Nephron progenitor cell (in vitro differentiated cells): ENCODE data around the gene MED13.

ENCODE experiments used
- DNase-seq: peaks from one replicate; pipeline ENCODE4 v3.0.0; 2021
- H3K27ac Mint-ChIP-seq: 2 replicates; pipeline ENCODE4 v1.8.0; 2021; ENCODE audit warnings: mild to moderate bottlenecking, moderate library complexity, mixed read lengths
- H3K27me3 Mint-ChIP-seq: 2 replicates; pipeline ENCODE4 v1.8.0; 2021; ENCODE audit warnings: mild to moderate bottlenecking, low read depth, mixed read lengths; ENCODE audit not compliant: poor library complexity
- H3K36me3 Mint-ChIP-seq: 2 replicates; pipeline ENCODE4 v1.8.0; 2021; ENCODE audit warnings: low read depth, mixed read lengths
- H3K4me1 Mint-ChIP-seq: 2 replicates; pipeline ENCODE4 v1.8.0; 2021; ENCODE audit warnings: mixed read lengths
- H3K4me3 Mint-ChIP-seq: 2 replicates; pipeline ENCODE4 v1.8.0; 2021; ENCODE audit warnings: mild to moderate bottlenecking, moderate library complexity, mixed read lengths
- H3K9me3 Mint-ChIP-seq: 2 replicates; pipeline ENCODE4 v1.8.0; 2021; ENCODE audit warnings: mild to moderate bottlenecking, moderate library complexity, mixed read lengths
- TF ChIP-seq, protein P1 (sequence below): fragments of 200-600 bp; sonication (generic); IDR thresholded peaks from 2 replicates; pipeline ENCODE4 v1.5.0; 2021; ENCODE audit warnings: antibody characterized with exemption

The MED13 gene

DNA sequence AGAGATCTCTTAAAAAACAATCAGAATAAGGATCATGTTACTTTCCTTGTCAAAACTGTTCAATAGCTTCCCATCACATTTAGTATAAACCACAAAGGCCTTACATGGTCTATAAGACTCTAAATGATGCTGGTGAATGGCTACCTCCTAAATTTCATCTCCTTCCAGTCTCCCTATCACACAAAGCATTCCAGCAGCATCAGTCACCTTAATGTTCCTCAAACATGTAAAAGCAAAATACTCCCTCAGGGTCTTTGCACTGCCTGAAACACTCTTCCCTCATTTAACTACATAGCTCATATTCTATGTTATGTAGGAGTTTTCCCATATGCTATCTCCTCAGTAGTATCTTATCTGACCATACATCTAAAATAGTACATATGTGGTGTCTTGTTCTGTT is 83.8 kb downstream of the MED13 start:
- TF ChIP-seq, protein P1, sequence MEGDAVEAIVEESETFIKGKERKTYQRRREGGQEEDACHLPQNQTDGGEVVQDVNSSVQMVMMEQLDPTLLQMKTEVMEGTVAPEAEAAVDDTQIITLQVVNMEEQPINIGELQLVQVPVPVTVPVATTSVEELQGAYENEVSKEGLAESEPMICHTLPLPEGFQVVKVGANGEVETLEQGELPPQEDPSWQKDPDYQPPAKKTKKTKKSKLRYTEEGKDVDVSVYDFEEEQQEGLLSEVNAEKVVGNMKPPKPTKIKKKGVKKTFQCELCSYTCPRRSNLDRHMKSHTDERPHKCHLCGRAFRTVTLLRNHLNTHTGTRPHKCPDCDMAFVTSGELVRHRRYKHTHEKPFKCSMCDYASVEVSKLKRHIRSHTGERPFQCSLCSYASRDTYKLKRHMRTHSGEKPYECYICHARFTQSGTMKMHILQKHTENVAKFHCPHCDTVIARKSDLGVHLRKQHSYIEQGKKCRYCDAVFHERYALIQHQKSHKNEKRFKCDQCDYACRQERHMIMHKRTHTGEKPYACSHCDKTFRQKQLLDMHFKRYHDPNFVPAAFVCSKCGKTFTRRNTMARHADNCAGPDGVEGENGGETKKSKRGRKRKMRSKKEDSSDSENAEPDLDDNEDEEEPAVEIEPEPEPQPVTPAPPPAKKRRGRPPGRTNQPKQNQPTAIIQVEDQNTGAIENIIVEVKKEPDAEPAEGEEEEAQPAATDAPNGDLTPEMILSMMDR: no peak
- DNase-seq: no peak
- H3K36me3 Mint-ChIP-seq: peaks cover 96% of the 10 kb centered on the region
- no peaks in the 10 kb centered on the region for H3K9me3 Mint-ChIP-seq
- H3K4me3 Mint-ChIP-seq: no peak overlapping the region
- no peaks in the 10 kb centered on the region for H3K4me1 Mint-ChIP-seq
- peaks cover 4% of the 10 kb centered on the region for H3K27me3 Mint-ChIP-seq
- H3K27ac Mint-ChIP-seq: peak overlapping the region; percentile 17

DNA sequence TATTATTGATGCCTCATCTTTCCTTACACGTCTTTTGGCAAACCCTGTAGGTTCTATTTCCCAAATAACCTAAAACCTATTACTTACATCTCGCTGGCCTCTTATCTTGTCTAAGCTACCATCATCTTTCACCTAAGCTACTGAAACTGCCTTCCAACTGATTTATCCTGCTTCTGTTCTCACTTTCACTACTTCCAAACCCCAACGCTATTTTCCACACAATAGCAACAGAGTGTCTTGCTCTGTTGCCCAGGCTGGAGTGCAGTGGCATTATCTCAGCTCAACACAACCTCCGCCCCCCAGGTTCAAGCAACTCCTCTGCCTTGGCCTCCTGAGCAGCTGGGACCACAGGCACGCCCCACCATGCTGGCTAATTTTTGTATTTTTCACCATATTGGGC is 84.5 kb downstream of the MED13 start:
- Mint-ChIP-seq H3K9me3 (no peaks in the 10 kb centered on the region), H3K4me1 (no peaks in the 10 kb centered on the region), H3K27ac (no peak overlapping the region), H3K27me3 (peaks cover 4% of the 10 kb centered on the region), H3K36me3 (peaks cover 96% of the 10 kb centered on the region), H3K4me3 (no peak overlapping the region)
- DNase-seq: no peak
- TF ChIP-seq, protein P1: no peak

DNA sequence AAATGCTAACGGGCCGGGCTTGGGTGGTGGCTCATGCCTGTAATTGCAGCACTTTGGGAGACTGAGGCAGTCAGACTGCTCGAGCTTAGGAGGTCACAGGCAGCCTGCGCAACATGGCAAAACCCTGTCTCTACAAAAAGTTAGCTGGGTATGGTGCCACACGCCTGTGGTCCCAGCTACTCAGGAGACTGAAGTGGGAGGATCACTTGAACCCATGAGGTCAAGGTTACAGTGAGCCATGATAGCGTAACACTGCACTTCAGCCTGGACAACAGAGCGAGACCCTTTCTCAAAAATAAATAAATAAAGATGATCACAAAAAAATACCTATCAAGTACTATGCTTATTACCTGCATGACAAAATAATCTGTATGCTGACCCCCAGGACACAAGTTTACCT is 91.0 kb downstream of the MED13 start:
- H3K4me3 Mint-ChIP-seq: no peak overlapping the region
- TF ChIP-seq, protein P1: no peak
- no peaks in the 10 kb centered on the region for H3K9me3 Mint-ChIP-seq
- no peaks in the 10 kb centered on the region for H3K4me1 Mint-ChIP-seq
- H3K36me3 Mint-ChIP-seq: peaks cover 77% of the 10 kb centered on the region
- H3K27ac Mint-ChIP-seq: no peak overlapping the region
- H3K27me3 Mint-ChIP-seq: peaks cover 1% of the 10 kb centered on the region
- DNase-seq: no peak

DNA sequence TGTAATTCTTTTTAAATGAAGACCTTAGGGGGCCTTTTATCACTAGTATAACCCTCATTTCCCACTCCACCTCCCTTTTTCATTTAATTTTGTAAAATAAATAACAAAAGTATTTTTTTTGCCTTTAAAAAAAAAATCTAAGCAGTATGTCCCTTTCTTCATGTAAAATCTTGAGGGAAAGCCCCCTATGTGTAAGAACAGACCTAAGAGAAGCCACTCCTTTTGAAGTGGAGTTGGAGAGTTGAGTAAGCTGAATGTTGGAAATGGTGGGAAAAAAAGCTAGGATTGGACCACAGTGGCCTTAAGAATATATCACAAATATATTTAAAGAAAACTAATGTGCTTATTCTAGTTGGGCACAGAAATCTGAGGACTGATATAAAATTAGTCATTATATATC is 92.8 kb downstream of the MED13 start:
- Mint-ChIP-seq H3K9me3 (no peaks in the 10 kb centered on the region), H3K4me3 (no peak overlapping the region), H3K27ac (no peak overlapping the region), H3K4me1 (no peaks in the 10 kb centered on the region), H3K27me3 (no peaks in the 10 kb centered on the region), H3K36me3 (peaks cover 71% of the 10 kb centered on the region)
- DNase-seq: no peak
- TF ChIP-seq, protein P1: no peak

DNA sequence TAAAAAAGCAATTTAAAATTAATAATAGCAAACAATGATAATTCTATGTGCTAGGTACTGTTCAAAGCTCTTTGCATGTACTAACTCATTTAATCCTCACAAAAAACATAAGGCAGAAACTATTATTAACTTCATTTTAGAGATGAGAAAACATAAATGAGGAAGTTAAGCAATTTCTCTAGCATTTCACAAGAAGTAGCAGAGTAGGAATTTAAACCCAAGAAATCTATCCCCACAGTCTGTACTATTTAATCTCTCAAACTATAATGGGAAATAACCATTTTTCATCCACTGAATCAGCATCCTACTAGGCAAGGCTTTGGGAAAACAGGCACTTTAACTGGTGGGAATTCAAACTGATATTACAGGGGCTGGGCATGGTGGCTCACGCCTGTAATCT is 95.0 kb downstream of the MED13 start:
- Mint-ChIP-seq H3K27me3 (no peaks in the 10 kb centered on the region), H3K4me1 (no peaks in the 10 kb centered on the region), H3K4me3 (no peak overlapping the region), H3K9me3 (no peaks in the 10 kb centered on the region), H3K27ac (no peak overlapping the region), H3K36me3 (peaks cover 64% of the 10 kb centered on the region)
- no peak for DNase-seq
- TF ChIP-seq, protein P1: no peak

DNA sequence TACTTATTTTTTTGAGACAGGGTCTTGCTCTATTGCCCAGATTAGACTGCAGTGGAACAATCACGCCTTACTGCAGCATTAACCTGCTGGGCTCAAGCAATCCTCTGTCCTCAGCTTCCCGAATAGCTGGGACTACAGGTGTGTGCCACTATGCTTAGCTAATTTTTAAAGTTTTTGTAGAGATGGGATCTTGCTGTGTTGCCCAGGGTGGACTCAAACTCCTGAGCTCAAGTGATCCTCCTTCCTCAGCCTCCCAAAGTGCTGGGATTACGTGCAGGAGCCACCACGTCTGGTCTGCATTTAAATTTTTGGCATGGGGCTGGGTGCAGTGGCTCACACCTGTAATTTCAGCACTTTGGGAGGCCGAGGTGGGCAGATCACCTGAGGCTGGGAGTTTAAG is 96.3 kb downstream of the MED13 start:
- Mint-ChIP-seq H3K4me3 (no peak overlapping the region), H3K36me3 (peaks cover 62% of the 10 kb centered on the region), H3K27ac (no peak overlapping the region)

More for the DNA sequence above, 96.3 kb downstream of the MED13 start:
- no peak for DNase-seq
- Mint-ChIP-seq H3K27me3 (no peaks in the 10 kb centered on the region), H3K4me1 (no peaks in the 10 kb centered on the region), H3K9me3 (no peaks in the 10 kb centered on the region)
- TF ChIP-seq, protein P1: no peak
